Muscle layer of duodenum (tissue), 2 donors: ENCODE measurements around the gene TRABD2B.

Source experiments
- H3K27ac ChIP-seq: one replicate; pipeline ENCODE4 v1.7.0; 2013; ENCODE audit warnings: mild to moderate bottlenecking, low read length
- H3K27me3 ChIP-seq: one replicate; pipeline ENCODE4 v1.7.0; 2013; ENCODE audit warnings: low read depth, mild to moderate bottlenecking, control low read depth, low read length
- H3K36me3 ChIP-seq, 2 donors: one replicate each; pipeline ENCODE4 v1.7.0; 2013; ENCODE audit warnings: low read length in 2 of 2, control low read depth in 1 of 2, mild to moderate bottlenecking in 1 of 2; ENCODE audit not compliant: insufficient read depth in 2 of 2, control insufficient read depth in 1 of 2
- H3K4me1 ChIP-seq, 2 donors: one replicate each; pipeline ENCODE4 v1.7.0; 2013; ENCODE audit warnings: low read length in 2 of 2, mild to moderate bottlenecking in 2 of 2, control low read depth in 1 of 2, moderate library complexity in 1 of 2; ENCODE audit not compliant: insufficient read depth in 2 of 2, control insufficient read depth in 1 of 2
- H3K4me3 ChIP-seq, 2 donors: one replicate each; pipeline ENCODE4 v1.7.0; 2013; ENCODE audit warnings: low read length in 2 of 2, low read depth in 1 of 2, mild to moderate bottlenecking in 1 of 2
- H3K9me3 ChIP-seq, 2 donors: one replicate each; pipeline ENCODE4 v1.7.0; 2013; ENCODE audit warnings: low read length in 2 of 2, control low read depth in 1 of 2, mild to moderate bottlenecking in 1 of 2; ENCODE audit not compliant: control insufficient read depth in 1 of 2
- donor health status: healthy.

The TRABD2B gene

DNA sequence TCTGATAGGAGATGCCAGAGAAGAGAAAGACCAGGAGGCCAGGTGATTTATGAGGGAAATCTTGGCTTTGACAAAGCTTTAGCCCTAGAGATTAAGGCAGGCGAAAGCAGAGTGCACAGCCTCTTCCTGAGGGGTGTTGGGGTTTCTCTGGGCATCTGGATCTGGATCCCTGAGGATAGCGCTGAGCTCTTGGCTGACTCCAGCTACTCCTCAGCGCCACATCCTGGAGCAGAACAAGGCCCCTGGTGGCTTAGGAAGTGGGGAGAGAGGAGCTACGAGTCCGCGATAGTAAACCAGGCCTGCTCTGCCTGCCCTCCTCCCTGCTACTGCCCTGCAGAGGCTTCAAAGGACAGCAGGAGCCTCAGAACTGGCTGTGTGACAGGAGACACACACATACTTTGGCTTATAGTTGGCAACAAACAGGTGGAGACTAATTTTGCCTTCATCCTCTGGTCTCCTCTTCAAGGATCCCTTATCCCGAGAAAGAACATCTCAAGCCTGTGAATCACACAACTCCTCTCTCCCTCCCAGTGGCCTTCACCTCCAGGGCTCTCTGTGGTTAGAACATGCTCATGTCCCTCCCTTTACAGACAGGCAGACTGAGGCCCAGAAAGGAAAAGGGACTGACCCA lies 66.9 kb downstream of the TRABD2B start:
- no peak overlapping the region for H3K4me3 ChIP-seq
- no peaks in the 10 kb centered on the region for H3K9me3 ChIP-seq
- no peak overlapping the region for H3K27ac ChIP-seq
- H3K36me3 ChIP-seq = no peaks in the 10 kb centered on the region
- H3K27me3 ChIP-seq = no peaks in the 10 kb centered on the region
- peaks cover 5 to 9% of the 10 kb centered on the region in 2 donors for H3K4me1 ChIP-seq

DNA sequence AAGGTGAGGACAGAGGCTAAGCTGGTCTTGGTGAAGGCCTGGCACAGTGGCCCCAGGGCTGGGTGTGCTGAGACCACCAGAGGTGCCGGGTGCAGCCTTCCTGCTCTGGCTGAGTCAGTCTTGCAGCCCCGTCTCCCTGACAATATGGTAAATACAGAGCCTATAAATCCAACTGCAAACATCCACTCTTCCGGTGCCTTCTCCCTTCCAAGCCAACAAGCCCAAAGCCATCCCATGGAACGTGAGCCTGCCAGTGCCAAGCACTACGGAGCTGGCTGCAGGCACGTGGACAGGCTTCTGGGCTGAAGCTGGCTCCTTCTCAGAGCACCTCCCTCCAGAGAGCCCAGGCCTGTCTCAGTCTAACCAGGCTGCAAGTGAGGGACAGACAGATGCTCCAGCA lies 70.0 kb downstream of the TRABD2B start:
- Histone ChIP-seq H3K27ac (no peak overlapping the region), H3K4me1 (peaks cover 0 to 4% of the 10 kb centered on the region in 2 donors), H3K4me3 (no peak overlapping the region), H3K27me3 (no peaks in the 10 kb centered on the region), H3K36me3 (no peaks in the 10 kb centered on the region), H3K9me3 (no peaks in the 10 kb centered on the region)

DNA sequence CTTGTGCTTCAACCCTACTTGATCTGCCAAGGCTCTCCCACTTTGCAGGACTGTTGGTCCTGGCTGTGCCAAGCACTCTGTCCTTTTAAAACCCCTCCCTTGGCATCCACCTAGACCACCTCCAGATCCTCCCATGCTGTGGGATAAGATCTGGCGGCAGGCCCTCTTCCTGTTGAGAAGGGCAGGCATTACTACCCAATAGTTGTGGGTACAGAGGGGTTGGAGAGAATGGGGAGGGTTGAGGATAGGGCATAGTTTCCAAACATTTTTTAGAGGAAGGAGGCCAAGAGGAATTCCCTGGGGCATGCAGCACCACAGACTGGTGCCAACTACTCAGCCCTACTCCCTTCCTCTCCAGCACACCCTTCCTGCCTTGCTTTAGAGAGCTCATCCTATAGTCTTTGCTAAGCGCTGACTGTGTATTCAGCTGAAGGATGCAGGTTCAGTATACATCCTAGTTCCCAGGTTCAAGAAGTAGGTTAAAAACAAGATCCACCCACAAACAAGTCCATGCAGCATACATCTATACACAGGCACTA lies 70.7 kb downstream of the TRABD2B start:
- H3K9me3 ChIP-seq = no peaks in the 10 kb centered on the region
- H3K36me3 ChIP-seq = no peaks in the 10 kb centered on the region
- H3K27me3 ChIP-seq = no peaks in the 10 kb centered on the region
- peaks cover 0 to 4% of the 10 kb centered on the region in 2 donors for H3K4me1 ChIP-seq
- no peak overlapping the region for H3K4me3 ChIP-seq
- H3K27ac ChIP-seq = no peak overlapping the region

DNA sequence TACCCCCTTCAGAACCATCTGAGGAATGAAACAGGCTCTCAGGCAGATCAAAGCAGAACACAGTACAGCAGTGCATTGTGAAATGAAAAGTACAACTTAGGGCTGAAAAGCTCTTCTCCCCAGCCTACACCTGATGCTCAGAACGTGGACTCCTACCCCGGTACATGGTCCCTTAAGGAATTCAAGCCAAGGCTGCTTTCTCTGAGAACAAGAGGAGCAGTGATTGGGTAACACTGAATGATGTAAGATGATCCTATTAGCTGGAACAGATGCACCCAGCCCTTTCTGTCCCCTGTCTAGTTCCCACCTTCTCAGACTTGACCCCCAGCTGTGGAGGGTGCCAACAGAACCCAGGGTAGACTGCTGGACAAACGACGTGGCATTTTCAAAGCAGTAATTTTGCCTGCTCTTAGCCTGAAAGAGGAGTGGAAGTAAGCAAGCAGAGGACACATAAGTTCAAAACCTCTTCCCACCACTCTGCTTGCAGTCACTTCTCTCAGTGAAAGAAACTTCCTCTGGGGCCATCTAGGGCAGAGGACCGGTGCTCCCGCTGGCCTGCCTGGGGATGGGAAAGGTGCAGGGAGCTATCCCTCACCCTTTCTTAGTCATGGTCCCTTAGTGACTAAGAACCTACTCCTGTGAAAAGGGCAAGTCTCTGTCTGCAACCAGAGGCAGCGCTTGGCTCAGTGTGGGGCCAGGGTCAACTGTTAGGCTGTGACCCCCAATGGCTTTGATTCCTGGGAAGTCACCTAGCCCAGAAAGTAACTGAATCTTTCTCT lies 72.7 kb downstream of the TRABD2B start:
- no peaks in the 10 kb centered on the region for H3K9me3 ChIP-seq

DNA sequence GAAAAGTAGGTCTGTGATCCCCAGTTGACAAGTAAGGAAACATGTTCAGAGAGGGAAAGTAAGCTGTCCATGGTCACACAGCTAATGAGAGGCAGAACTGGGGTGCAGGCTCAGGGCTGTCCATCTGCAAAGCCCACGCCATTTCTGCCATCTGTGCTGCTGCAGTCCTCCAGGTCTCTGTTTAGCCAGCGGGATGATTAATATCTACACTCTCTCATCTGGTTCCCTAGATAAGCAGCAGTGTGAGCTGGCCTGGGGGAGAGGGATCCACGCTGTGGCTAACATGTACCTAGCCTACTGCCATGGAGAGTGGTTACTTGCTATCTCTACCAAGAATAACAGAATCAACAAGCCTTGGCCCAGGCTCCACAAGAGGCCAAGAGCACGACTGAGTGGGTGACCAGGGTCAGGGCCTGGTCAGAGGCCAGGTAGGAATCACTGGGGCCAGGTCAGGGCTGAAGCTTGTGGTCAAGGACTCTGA lies 75.2 kb downstream of the TRABD2B start:
- H3K9me3 ChIP-seq = no peaks in the 10 kb centered on the region
- H3K4me3 ChIP-seq = no peak overlapping the region
- no peaks in the 10 kb centered on the region for H3K36me3 ChIP-seq
- no peak overlapping the region for H3K27ac ChIP-seq
- H3K4me1 ChIP-seq = no peaks in the 10 kb centered on the region
- no peaks in the 10 kb centered on the region for H3K27me3 ChIP-seq

More for the DNA sequence above, 72.7 kb downstream of the TRABD2B start:
- no peaks in the 10 kb centered on the region for H3K4me1 ChIP-seq
- H3K36me3 ChIP-seq = no peaks in the 10 kb centered on the region
- H3K4me3 ChIP-seq = no peak overlapping the region
- H3K27me3 ChIP-seq = no peaks in the 10 kb centered on the region
- H3K27ac ChIP-seq = no peak overlapping the region

DNA sequence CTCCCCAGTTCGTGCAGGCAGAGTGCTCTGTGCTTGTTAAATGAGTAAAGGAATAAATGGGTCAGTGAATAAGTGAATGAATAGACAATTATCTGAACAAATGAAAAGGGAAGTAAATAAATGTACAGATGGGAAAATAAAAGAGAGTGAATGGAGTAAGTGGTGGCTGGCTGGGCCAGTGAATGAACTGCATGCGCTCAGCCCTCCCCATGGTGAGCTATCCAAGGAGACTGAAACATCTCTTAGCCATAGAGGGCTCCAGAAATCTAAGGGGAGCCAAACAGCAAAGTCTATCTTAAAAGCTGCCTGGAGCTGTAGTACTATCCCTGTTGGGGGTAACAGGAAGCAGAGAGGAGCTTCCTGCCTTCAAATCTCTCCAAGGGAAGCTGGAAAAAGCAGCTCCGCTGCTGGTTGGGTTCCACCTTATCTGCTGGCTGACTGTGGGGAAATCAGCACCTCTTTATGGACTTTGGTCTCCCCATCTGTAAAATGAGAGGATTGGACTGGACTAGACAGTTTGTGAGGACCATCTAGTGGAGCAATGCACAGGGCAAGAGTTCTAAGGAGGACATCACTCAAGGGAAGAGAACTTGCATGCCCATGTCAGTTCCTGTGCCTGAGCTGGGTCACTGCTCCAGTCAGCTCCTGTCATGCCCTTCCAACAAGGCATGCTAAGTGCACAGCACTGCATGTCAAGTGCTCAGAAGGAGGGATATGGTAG lies 77.9 kb downstream of the TRABD2B start:
- no peak overlapping the region for H3K27ac ChIP-seq
- H3K27me3 ChIP-seq = no peaks in the 10 kb centered on the region
- H3K36me3 ChIP-seq = no peaks in the 10 kb centered on the region
- no peak overlapping the region for H3K4me3 ChIP-seq
- H3K4me1 ChIP-seq = no peaks in the 10 kb centered on the region
- no peaks in the 10 kb centered on the region for H3K9me3 ChIP-seq

DNA sequence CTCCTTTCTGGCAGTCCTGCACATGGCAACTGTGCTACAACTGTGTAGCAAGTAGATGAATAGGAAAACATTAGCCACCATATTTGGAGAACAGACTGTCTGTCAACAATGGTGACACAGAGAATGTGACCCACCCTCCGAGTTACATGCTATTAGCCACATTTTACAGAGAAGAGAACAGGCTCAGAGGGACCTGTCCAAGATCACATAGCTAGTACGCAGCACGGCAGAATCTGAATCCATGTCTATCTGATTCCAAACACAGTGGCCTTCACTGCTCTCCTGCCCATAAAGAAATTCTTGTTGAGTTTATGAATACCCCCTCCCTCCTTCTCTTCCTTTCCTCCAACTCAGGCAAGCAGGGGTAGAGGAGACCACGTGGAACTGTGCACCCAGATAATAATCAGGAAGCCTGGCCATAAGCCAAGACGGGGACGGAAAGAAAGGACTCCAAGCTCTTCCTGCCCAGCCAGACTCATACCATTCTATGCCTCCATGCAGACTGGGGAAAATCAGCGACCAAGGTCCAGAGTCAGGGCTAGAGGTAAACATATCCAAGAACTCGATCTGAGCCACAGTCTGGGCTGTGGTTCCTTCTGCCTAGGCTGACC lies 78.8 kb downstream of the TRABD2B start:
- no peak overlapping the region for H3K4me3 ChIP-seq
- H3K27me3 ChIP-seq = no peaks in the 10 kb centered on the region
- H3K36me3 ChIP-seq = no peaks in the 10 kb centered on the region
- no peaks in the 10 kb centered on the region for H3K9me3 ChIP-seq
- H3K4me1 ChIP-seq = no peaks in the 10 kb centered on the region
- H3K27ac ChIP-seq = no peak overlapping the region

DNA sequence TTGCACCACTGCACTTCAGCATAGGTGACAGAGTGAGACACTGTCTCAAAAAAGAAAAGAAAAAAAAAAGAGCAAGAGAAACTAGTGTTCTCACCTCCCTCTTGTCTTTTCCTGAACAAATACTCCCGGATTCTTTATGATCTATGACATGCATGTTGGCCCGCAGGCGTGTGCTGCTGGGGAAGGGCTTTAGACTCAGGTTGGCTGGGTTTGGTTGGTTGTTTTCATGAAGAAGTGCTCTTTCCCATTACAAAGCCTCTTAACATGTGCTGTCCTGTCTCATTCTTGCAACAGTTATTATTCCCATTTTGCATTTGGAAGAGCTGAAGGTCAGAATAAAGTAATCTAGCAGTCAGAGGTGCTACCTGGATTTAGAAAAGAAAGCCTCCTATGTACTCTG lies 79.5 kb downstream of the TRABD2B start:
- no peaks in the 10 kb centered on the region for H3K4me1 ChIP-seq
- no peak overlapping the region for H3K4me3 ChIP-seq
- no peaks in the 10 kb centered on the region for H3K36me3 ChIP-seq
- no peaks in the 10 kb centered on the region for H3K9me3 ChIP-seq
- H3K27me3 ChIP-seq = no peaks in the 10 kb centered on the region
- no peak overlapping the region for H3K27ac ChIP-seq

DNA sequence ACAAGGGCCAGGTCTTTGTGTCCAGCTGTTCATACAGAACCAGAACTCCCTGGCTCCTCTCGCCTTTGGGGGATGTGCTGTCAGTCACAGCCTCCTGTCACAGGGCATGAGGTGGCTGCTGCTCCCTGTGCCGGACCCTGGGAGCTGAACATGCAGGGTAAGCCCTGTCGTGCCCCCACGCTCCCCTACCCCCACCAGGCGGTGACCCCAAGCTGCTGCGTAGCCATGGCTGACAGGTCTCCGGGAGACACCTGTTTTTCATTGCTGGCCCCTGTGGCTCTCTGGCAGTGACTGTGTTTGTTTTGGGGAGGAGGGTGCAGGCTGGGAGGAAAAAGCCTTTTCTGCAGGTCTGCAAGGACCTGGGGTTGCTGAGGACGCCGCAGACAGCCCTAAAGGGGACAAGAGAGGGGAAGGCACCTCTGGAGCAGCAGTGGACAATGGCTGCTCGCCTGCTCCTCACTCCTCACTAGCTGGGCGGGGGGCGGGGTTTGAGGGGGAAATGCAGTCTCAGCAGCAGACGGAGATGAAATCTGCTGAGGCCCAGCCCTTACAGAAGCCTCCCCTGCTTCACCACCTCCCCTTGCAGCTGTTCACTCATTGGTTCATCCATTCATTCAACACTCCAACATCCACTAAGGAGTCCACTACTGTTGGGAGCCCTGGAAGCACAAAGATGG lies 81.4 kb downstream of the TRABD2B start:
- no peaks in the 10 kb centered on the region for H3K27me3 ChIP-seq

DNA sequence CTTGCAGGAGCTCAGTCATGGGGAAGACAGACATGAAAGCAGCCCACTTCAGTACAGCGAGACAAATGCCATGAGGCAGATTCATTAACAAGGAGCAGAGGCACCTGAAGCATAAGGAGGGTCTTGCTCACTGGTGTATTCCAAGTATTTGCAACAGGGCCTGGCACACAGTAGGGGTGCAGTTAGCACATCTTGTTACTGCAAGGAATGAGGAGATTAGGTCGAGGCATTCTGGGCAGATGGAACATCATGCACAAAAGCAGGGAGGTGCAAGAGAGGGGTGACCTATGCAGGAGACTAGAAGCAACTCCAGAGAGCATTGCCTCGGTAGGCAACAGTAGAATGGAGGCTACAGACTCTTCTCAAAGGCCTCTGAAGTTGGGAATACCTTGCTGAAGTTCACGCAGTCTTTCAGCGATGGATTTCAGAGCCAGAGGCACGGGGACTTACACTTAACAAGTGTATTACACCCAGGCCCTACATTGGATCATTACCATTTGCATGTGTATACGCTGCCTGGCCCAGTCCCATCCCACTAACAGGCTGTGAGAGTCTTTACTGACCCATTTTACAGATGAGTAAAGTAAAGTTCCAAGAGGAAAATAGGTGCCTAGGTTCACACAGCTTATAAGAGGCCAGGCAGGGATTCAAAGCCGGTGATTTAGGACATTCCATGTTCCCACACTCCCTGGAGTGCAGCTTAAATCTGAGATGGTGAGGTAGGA lies 82.1 kb downstream of the TRABD2B start:
- Histone ChIP-seq H3K27me3 (no peaks in the 10 kb centered on the region), H3K4me3 (no peak overlapping the region), H3K9me3 (no peaks in the 10 kb centered on the region), H3K36me3 (no peaks in the 10 kb centered on the region), H3K27ac (no peak overlapping the region), H3K4me1 (no peaks in the 10 kb centered on the region)

More for the DNA sequence above, 81.4 kb downstream of the TRABD2B start:
- H3K36me3 ChIP-seq = no peaks in the 10 kb centered on the region
- H3K27ac ChIP-seq = no peak overlapping the region
- no peaks in the 10 kb centered on the region for H3K9me3 ChIP-seq
- no peaks in the 10 kb centered on the region for H3K4me1 ChIP-seq
- no peak overlapping the region for H3K4me3 ChIP-seq
